Activated T-helper 1 cell treated with anti-CD3 and anti-CD28 coated beads, Interleukin-12 subunit alpha, Interleukin-12 subunit beta, Interleukin-2, Interleukin-4 antibody, amounts not matched to agents 30 ng/mL and 10 ng/mL and 1 ng/mL, durations not matched to agents 14 hours and 24 hours and 36 hours (primary cell): ENCODE measurements around the gene OTULINL. TPM values are rescaled to one million over a fixed set of nuclear protein-coding genes. Genes with fewer than 3 reads are reported as not detected.
A peak's percentile ranks its signal among the peaks of the same experiment; 100 is the strongest.

ENCODE experiments used
- DNase-seq: peaks from one replicate; pipeline ENCODE4 v3.0.0; 2021; ENCODE audit warnings: low spot score
- H3K27ac Mint-ChIP-seq: one replicate; pipeline ENCODE4 v1.8.0; 2021; ENCODE audit warnings: mild to moderate bottlenecking, mixed read lengths
- H3K27me3 Mint-ChIP-seq: one replicate; pipeline ENCODE4 v1.8.0; 2022; ENCODE audit warnings: mild to moderate bottlenecking, moderate library complexity, mixed read lengths; ENCODE audit not compliant: insufficient read depth
- H3K36me3 Mint-ChIP-seq: one replicate; pipeline ENCODE4 v1.8.0; 2021; ENCODE audit warnings: low read depth, mixed read lengths
- H3K4me1 Mint-ChIP-seq: one replicate; pipeline ENCODE4 v1.8.0; 2021; ENCODE audit warnings: low read depth, mixed read lengths
- H3K4me3 Mint-ChIP-seq: one replicate; pipeline ENCODE4 v1.8.0; 2021; ENCODE audit warnings: mild to moderate bottlenecking, moderate library complexity, mixed read lengths
- H3K9me3 Mint-ChIP-seq: one replicate; pipeline ENCODE4 v1.8.0; 2021; ENCODE audit warnings: mixed read lengths
- intact Hi-C: fragments of 100-400 bp; cut with micrococcal nuclease; formaldehyde crosslinking; loops from one replicate; pipeline ENCODE4 v1.15.1; 2024
- total RNA-seq: library from RNA; stranded (reverse); gene quantifications from 2 replicates; pipeline ENCODE4 v1.2.3, GENCODE V29; 2022

The OTULINL gene
- total RNA-seq, 1 donor from 2014 or later = 13.6 TPM

DNA sequence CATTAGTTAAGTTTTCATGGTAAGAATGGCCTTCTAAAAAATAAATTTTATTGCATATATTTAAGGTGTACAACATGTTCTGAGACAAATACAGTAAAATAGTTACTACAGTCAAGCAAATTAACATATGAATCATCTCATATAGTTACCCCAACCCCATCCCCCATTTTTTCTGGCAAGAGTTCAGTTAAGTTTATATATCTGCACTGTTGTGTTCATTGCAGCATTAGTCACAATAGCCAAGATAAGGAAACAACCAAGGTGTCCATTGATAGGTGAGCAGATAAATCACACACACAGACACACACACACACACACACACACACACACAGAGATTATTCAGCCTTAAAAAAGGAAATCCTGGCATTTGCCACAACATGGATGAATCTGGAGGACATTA is 45.7 kb downstream of the OTULINL start:
- no peaks in the 10 kb centered on the region for H3K4me1 Mint-ChIP-seq
- no peak for DNase-seq
- no peaks in the 10 kb centered on the region for H3K9me3 Mint-ChIP-seq
- no peak overlapping the region for H3K4me3 Mint-ChIP-seq
- intact Hi-C loops = no loop called here
- H3K36me3 Mint-ChIP-seq = peaks cover 2% of the 10 kb centered on the region
- H3K27ac Mint-ChIP-seq = no peak overlapping the region
- H3K27me3 Mint-ChIP-seq = no peaks in the 10 kb centered on the region

DNA sequence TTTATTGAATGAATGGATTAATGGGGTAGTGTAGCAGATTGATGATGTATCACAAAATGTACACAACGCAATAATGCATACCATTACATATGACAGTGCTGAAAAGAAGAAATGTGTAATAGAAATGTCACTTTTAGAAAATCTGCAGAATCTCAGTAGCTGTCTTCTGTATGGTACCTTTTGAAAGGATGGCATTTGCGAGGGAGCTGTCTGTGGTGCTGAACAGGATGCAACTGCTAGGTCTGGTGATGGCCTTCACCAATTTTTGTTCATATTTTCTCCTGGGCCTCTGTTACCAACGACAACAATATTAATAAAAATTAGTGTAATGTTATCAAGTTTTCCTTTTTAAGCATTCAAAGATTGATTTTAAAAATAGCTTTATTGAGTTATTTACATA is 46.8 kb downstream of the OTULINL start:
- peak; percentile 41 for DNase-seq
- peaks cover 2% of the 10 kb centered on the region for H3K36me3 Mint-ChIP-seq
- no peak overlapping the region for H3K4me3 Mint-ChIP-seq
- intact Hi-C loops = loop anchor here (1.0 kb wide), 1 partner anchor 33 kb away; no protein-coding TSS in a partner anchor
- peaks cover 3% of the 10 kb centered on the region for H3K27me3 Mint-ChIP-seq
- no peaks in the 10 kb centered on the region for H3K4me1 Mint-ChIP-seq
- H3K27ac Mint-ChIP-seq = no peak overlapping the region
- H3K9me3 Mint-ChIP-seq = no peaks in the 10 kb centered on the region

DNA sequence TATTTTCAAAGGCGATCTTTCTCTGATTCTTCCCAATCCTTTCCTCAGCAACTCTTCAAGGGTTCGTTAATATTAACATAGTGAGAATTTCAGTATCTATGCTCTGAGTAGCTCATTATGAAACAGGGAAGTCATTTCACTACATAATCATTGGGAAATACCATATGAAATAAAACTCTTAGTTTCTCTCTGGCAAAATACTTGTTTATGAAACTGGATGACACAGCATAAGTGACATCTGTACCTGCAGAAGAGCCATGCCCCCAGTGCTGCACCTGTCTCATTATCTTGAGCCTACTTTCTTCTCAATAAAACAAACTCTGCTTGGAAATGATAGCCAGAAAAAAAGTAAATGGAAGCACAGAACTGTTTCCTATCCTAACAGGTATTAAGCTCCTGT is 49.1 kb downstream of the OTULINL start:
- Mint-ChIP-seq H3K27me3 (peaks cover 3% of the 10 kb centered on the region), H3K9me3 (no peaks in the 10 kb centered on the region), H3K4me1 (no peaks in the 10 kb centered on the region), H3K27ac (no peak overlapping the region), H3K4me3 (no peak overlapping the region), H3K36me3 (peaks cover 2% of the 10 kb centered on the region)
- DNase-seq = no peak
- intact Hi-C loops = no loop called here

DNA sequence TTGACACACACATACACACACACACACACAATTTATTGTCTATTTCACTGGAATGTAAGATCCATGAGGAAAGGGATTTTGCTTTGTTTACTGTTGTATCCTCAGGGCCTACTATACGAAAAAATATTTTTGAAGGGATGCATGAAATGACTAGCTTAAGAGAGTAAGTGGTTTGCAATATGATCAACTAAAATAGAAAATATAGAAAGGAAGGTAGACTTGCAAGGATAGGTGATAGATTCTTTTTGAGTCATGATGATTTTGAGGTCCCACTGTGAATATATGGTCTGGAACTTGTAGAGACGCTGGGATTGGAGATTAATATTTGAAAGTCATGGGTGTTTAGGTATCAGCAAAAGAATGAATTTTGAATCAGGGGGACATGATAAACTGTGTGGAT is 54.1 kb downstream of the OTULINL start:
- intact Hi-C loops = no loop called here
- H3K4me1 Mint-ChIP-seq = no peaks in the 10 kb centered on the region
- H3K4me3 Mint-ChIP-seq = no peak overlapping the region
- no peak overlapping the region for H3K27ac Mint-ChIP-seq
- DNase-seq = no peak
- no peaks in the 10 kb centered on the region for H3K36me3 Mint-ChIP-seq
- H3K9me3 Mint-ChIP-seq = no peaks in the 10 kb centered on the region
- peaks cover 20% of the 10 kb centered on the region for H3K27me3 Mint-ChIP-seq

DNA sequence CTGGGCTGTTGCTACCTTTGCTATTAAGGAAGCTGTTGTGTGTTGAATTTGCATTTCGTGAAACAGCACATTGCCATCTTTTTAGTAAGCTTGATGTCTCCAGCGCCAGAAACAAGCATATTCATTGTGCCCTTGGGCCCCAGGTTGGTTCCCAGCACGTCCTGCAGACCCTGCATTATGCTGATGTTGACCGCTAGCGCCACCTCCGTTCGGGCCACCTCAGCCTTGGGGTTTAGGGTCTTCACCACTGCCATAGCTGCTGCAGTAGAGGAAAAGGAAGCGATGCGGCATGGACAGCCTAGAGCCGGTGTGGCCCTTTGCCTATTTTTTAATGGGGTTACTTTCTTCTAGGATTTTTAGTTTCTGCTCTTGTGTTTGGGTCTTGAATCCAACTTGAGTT is 59.2 kb downstream of the OTULINL start:
- H3K4me3 Mint-ChIP-seq = no peak overlapping the region
- H3K27ac Mint-ChIP-seq = no peak overlapping the region
- no peaks in the 10 kb centered on the region for H3K4me1 Mint-ChIP-seq
- no peaks in the 10 kb centered on the region for H3K36me3 Mint-ChIP-seq
- peaks cover 26% of the 10 kb centered on the region for H3K27me3 Mint-ChIP-seq
- H3K9me3 Mint-ChIP-seq = no peaks in the 10 kb centered on the region
- intact Hi-C loops = no loop called here
- no peak for DNase-seq

DNA sequence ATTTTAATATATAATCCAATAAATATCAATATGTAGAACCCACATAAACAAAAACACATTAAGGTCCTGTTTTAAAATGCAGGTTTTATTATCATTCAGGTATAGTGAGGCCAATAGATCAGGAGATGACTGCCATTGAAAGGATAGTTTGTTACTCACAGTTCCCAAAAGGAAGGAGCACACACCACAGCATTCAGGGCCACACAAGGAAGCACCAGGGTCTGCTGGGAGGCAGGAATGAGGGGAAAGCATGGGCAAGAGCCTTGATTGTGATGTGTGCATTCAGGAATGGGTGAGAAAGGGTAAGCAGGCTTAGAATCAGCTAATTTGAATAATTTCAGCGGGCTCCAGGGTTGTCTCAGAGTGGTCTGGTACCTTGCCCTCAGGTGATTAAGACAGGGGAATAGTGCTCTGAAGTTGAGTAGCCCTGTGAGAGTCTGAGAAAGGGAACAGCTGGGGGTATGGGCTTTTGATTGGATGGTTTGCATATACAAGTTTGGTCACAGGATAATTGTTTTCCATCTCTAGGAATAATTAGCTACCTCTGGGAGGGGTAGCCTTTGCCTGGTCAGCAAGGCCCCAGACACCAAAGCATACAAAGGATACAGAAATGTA is 63.1 kb downstream of the OTULINL start:
- Mint-ChIP-seq H3K36me3 (no peaks in the 10 kb centered on the region), H3K27me3 (peaks cover 17% of the 10 kb centered on the region), H3K27ac (no peak overlapping the region), H3K9me3 (no peaks in the 10 kb centered on the region), H3K4me3 (no peak overlapping the region), H3K4me1 (no peaks in the 10 kb centered on the region)
- intact Hi-C loops = no loop called here
- no peak for DNase-seq

DNA sequence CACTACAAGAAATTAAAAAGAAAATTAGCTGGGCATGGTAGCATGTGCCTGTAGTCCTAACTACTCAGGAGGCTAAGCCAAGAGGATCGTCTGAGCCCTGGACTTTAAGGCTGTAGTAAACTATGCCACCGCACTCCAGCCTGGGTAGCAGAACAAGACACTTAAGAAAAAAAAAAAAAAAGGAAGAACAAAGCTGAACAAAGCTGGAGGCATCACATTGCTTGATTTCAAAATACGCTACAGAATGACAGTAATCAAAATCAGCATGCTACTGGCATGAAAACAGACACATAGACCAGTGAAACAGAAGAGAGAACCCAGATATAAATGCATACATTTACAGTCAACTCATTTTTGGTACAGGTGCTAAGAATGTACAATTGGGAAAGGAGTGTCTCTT is 68.5 kb downstream of the OTULINL start:
- Mint-ChIP-seq H3K27ac (no peak overlapping the region), H3K36me3 (no peaks in the 10 kb centered on the region), H3K9me3 (no peaks in the 10 kb centered on the region), H3K4me1 (peaks cover 2% of the 10 kb centered on the region), H3K27me3 (peaks cover 10% of the 10 kb centered on the region), H3K4me3 (no peak overlapping the region)
- intact Hi-C loops = loop anchor here (2.0 kb wide), 1 partner anchor 661 kb away; no protein-coding TSS in a partner anchor
- DNase-seq = no peak

DNA sequence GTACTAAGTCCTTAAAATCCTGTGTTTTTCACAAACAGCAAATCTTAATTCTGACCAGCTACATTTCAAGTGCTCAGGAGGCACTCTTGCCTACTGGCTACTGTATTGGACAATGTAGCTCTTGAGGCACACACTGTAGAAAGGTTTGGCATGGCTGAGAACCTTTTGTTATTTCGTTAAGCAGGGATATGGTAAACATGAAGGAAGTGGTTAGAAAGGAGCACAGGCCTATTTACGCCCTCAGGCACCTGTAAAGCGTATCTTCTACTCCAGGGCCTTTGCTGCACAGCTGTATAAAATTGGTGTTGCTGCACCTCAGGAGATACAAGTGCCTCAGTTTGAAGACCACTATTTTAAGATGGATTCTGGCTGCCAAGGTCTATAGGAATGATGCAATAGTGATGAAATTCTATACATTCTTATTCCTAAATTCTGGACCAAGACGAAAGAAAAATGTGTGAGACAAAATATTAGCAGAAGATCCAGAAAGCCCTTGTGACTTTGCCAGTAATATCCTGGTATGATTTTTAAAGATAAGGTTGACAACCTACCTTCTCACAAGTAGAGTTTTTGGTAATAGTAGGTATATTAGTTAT is 73.7 kb downstream of the OTULINL start:
- intact Hi-C loops = no loop called here
- Mint-ChIP-seq H3K4me3 (no peak overlapping the region), H3K27me3 (peaks cover 3% of the 10 kb centered on the region), H3K9me3 (peaks cover 3% of the 10 kb centered on the region), H3K36me3 (no peaks in the 10 kb centered on the region), H3K4me1 (peaks cover 31% of the 10 kb centered on the region), H3K27ac (no peak overlapping the region)
- no peak for DNase-seq

DNA sequence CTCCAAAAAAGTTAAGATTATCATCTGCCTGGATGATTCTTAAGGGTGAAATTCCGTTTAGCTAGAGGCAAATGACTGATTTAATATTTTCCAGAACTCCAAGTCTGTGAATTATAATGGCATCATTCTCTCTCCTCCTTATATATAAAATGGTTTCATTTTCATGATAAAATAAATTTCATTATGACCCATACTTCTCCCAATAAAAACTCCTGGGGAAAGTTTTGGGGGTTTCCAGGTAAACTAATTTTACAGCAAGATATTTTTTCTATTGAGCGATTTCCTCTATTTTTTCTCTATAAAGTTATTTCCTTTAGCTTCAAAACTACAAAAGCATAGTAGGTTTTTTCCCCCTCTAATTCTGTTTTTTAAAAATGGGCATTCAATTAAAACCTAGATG is 75.3 kb downstream of the OTULINL start:
- Mint-ChIP-seq H3K4me1 (peaks cover 44% of the 10 kb centered on the region), H3K27me3 (no peaks in the 10 kb centered on the region), H3K9me3 (peaks cover 3% of the 10 kb centered on the region), H3K27ac (no peak overlapping the region), H3K4me3 (no peak overlapping the region), H3K36me3 (peaks cover 4% of the 10 kb centered on the region)
- DNase-seq = no peak
- intact Hi-C loops = no loop called here

DNA sequence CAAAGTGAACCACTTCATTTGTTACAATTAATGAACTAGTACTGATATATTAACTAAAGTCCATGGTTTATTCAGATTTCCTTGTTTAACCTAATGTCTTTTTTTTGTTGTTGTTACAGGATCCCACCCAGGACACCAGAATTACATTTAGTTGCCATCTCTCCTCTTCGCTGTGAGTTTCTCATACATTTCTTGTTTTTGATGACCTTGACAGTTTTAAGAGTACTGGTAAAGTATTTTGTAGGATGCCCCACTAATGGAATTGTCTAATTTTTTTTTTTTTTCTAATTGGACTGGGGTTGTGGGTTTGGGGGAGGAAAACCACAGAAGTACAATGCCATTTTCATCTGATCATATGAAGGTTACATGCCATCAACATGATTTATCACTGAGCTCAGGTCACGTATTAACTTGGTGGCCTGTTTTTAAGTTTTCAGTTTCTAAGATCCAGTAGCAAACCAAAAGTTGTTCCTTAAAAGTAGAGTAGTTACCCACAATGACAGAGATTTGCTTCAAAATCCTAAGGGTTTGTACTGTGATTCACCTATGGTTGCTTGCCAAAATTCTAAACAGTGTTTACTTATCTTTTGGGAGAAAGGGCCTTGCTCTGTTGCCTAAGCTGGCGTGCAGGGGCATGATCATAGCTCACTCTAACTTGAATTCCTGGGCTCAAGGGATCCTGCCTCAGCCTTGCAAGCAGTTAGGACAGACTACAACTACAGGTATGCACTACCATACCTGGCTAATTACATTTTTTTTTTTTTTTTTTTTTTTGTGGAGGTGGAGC is 78.4 kb downstream of the OTULINL start:
- Mint-ChIP-seq H3K27me3 (no peaks in the 10 kb centered on the region), H3K36me3 (peaks cover 9% of the 10 kb centered on the region), H3K4me1 (peaks cover 61% of the 10 kb centered on the region), H3K9me3 (peaks cover 3% of the 10 kb centered on the region), H3K4me3 (no peak overlapping the region), H3K27ac (no peak overlapping the region)
- DNase-seq = no peak
- intact Hi-C loops = loop anchor here (5.0 kb wide), 1 partner anchor 267 kb away; no protein-coding TSS in a partner anchor

DNA sequence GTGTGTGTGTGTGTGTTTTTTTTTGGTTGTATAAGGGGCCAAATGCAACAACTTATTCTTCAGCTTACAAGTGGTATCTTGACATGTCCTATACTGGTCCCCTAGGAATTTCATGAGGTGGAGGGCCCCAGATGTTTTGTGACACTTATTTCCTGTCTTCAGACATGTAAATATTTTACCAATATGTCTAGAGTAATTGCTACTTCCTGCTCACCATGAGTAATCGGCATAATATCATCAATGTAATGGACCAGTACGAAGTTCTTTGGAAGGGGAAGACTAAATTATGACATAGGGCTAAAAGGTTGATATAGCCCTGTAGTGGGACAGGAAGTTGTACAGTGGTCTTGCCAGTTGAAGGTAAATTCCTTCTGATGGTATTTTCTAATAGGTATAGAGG is 79.2 kb downstream of the OTULINL start:
- H3K4me1 Mint-ChIP-seq = peaks cover 60% of the 10 kb centered on the region
- peaks cover 9% of the 10 kb centered on the region for H3K36me3 Mint-ChIP-seq
- H3K9me3 Mint-ChIP-seq = peaks cover 3% of the 10 kb centered on the region
- intact Hi-C loops = loop anchor here (5.0 kb wide), 1 partner anchor 266 kb away; no protein-coding TSS in a partner anchor
- no peak overlapping the region for H3K4me3 Mint-ChIP-seq
- DNase-seq = no peak
- H3K27ac Mint-ChIP-seq = no peak overlapping the region
- H3K27me3 Mint-ChIP-seq = no peaks in the 10 kb centered on the region
